Amniotic stem cell (primary cell): ENCODE measurements around the gene DPP10.
"Not testable (repeated sequence)": the region's sequence is repeated elsewhere in the genome, so short reads cannot be mapped to it uniquely, and the experiment has no call there.

ENCODE experiments used
- DNase-seq: peaks from one replicate; lab custom pipeline; 2025; lab: John Stamatoyannopoulos, UW

DPP10 gene

GRCh38 chr2:114724454-114724853 is 282.0 kb downstream of the DPP10 start:
- no peak for DNase-seq

GRCh38 chr2:114727012-114727411 is 284.6 kb downstream of the DPP10 start:
- no peak for DNase-seq

GRCh38 chr2:114728372-114728771 is 285.9 kb downstream of the DPP10 start:
- DNase-seq: no peak

GRCh38 chr2:114729026-114729425 is 286.6 kb downstream of the DPP10 start:
- no peak for DNase-seq

GRCh38 chr2:114735126-114735525 is 292.7 kb downstream of the DPP10 start:
- no peak for DNase-seq

GRCh38 chr2:114742245-114742644 is 299.8 kb downstream of the DPP10 start:
- DNase-seq: no peak

GRCh38 chr2:114745700-114746099 is 303.3 kb downstream of the DPP10 start:
- DNase-seq: no peak

- not testable (repeated sequence) for DNase-seq
Observed at GRCh38 chr2:114748175-114748574, 305.7 kb downstream of the DPP10 start.

GRCh38 chr2:114752425-114752824 is 310.0 kb downstream of the DPP10 start:
- DNase-seq: no peak

GRCh38 chr2:114753145-114753544 is 310.7 kb downstream of the DPP10 start:
- no peak for DNase-seq

- DNase-seq: no peak
Observed at GRCh38 chr2:114754907-114755563, 312.6 kb downstream of the DPP10 start.

GRCh38 chr2:114762376-114762775 is 319.9 kb downstream of the DPP10 start:
- DNase-seq: no peak

- DNase-seq: no peak
Observed at GRCh38 chr2:114762986-114763385, 320.5 kb downstream of the DPP10 start.

GRCh38 chr2:114769110-114769509 is 326.7 kb downstream of the DPP10 start:
- no peak for DNase-seq

GRCh38 chr2:114769991-114770390 is 327.6 kb downstream of the DPP10 start:
- no peak for DNase-seq

- no peak for DNase-seq
Observed at GRCh38 chr2:114784046-114784445, 341.6 kb downstream of the DPP10 start.

GRCh38 chr2:114784890-114785583 is 342.6 kb downstream of the DPP10 start:
- DNase-seq: no peak

GRCh38 chr2:114786901-114787300 is 344.5 kb downstream of the DPP10 start:
- no peak for DNase-seq

GRCh38 chr2:114787486-114787885 is 345.0 kb downstream of the DPP10 start:
- DNase-seq: no peak

- DNase-seq: no peak
Observed at GRCh38 chr2:114789989-114790388, 347.5 kb downstream of the DPP10 start.

- no peak for DNase-seq
Observed at GRCh38 chr2:114797540-114797939, 355.1 kb downstream of the DPP10 start.

GRCh38 chr2:114797942-114798341 is 355.5 kb downstream of the DPP10 start:
- no peak for DNase-seq

- no peak for DNase-seq
Observed at GRCh38 chr2:114800371-114800770, 357.9 kb downstream of the DPP10 start.

- DNase-seq: no peak
Observed at GRCh38 chr2:114805195-114805594, 362.8 kb downstream of the DPP10 start.
